ELR (cell line): ENCODE data around the gene PYGB.

Source experiments
- DNase-seq: peaks from one replicate; pipeline ENCODE4 v3.0.0-alpha.2; 2015; ENCODE audit warnings: low read depth

Gene PYGB

GRCh38 chr20:25247956-25248785 lies at the start of gene PYGB:
TSS of gene PYGB (plus strand) at chr20:25248085. CDS start at chr20:25248179, 94 bp downstream.
- DNase-seq, result peak; percentile 86

DNA sequence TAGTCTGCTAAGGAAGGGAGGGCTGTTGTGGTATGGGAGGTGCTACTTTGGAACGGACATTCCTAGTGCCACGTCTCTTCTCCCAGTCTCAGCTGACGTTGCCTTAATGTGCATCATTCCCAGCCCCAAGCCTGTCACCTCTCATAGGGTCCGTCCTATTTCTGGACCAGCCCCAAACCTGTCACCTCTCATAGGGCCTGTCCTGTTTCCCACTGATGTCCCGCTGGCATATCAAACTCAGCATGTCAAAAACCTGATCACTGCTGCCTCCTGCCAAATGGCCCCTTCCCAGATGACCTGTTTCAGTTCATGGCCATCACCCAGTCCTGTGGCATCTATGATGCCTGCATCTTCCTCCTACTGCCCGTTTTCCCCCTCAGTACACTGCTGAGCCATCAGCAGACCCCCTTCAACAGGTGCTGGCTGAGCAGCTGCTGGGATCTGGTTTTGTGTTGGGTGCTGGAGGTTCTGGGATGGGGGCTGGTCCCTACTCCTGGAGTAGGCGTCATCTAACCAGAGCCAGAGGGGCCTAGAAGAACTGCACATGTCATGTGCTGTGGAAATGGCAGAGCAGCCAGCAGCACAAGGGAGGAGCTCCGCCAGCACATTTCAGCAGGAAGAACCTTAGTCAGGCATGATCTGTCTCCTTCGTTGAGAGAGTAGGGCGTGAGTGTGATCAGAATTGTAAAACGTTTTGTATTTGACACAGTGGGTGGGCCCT lies 49.1 kb upstream of the PYGB start:
- no peak for DNase-seq

DNA sequence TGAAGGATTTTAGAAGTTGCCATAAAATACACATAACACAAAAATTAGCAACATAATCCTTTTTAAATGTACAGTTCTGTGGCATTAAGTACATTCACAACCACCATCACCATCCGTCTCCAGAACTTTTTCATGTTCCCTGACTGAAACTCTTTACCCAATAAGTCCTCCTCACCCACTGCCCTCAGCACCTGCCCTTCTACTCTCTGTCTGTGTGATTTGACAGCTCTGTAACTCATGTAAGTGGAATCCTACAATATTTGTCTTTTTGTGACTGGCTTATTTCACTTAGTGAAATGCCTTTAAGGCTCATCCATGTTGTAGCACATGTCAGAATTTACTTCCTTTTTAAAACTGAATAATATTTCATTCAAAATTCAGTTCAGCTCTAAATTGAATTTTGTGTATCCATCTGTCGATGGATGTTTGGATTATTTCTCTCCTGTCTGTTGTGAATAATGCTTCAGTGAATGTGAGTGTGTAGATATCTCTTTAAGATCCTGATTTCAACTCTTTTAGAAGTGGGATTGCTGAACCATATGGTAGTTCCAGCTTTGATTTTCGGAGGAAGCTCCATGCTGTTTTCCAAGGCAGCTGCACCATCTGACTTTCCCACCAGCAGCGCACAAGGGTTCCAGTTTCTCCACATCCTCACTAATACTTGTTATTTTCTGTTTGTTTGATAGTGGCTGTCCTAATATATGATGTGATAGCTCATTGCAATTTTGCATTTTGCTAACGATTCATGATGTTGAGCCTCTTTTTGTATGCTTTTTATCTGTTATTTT lies 48.2 kb upstream of the PYGB start:
- no peak for DNase-seq

GRCh38 chr20:25203089-25203488 lies 44.8 kb upstream of the PYGB start:
- DNase-seq, result no peak

DNA sequence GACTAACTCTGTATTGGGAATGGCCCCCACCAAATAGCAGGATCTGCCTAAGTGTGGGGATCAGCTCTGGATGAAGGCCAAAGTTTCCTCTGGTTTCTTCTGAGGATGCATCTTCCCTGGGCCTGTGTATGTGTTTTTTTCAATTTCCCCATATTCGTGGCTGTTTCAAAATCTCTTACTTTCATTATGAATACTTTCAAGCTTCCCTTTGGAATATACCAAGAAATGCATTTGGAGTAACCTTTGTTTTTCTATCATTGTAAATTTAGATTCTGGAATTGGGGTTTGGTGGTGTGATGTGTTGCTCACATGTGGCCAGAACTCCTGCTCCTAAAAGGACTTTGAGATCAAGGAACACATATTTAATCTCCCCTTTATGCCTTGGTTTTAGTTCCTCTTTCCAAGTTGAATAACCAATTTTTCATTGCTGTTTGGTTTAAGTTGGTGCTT lies 44.0 kb upstream of the PYGB start:
- no peak for DNase-seq

- DNase-seq, result no peak
Observed at GRCh38 chr20:25204550-25205276, 43.2 kb upstream of the PYGB start.

DNA sequence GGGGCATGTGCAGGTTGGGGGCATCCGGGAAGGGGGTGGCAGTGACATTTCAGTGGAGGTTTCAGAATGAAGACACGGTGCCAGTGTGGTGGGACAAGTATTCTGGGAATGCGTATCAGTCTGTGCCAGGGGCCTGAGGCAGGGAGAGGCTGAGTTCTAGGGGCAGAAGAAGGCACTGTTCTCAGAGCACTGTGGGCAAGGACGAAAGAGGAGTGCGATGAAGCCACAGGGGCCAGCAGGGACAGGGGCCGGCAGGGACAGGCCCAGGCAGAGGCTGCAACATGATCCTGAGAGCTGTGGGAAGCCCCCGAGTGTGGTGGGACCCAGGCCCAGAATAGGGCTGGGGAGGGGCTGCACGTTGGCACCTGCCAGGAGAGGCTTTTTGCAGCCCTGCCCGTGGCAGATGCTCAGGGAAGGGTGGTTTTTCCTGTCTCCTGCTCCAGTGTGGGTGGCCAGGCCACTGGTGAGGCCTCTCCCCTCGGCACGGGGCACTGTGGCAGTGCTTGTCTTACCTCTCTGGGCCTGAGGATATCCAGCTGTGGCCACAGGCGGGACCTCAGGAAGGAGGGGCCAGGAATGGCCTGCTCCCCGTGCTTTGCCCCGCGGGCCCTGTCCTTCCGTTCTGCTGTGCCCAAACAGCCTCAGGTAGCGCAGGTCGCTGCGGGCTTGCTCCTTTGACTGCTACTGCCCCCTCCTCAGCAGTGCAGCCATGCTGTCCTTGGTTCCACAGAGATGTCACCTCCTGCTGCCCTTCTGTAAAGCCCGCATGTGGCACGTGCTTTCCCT lies 42.4 kb upstream of the PYGB start:
- no peak for DNase-seq

- no peak for DNase-seq
Observed at GRCh38 chr20:25206063-25206403, 41.9 kb upstream of the PYGB start.

- DNase-seq, result no peak
Observed at GRCh38 chr20:25206548-25206947, 41.3 kb upstream of the PYGB start.

GRCh38 chr20:25207149-25207959 lies 40.5 kb upstream of the PYGB start:
- DNase-seq, result no peak

DNA sequence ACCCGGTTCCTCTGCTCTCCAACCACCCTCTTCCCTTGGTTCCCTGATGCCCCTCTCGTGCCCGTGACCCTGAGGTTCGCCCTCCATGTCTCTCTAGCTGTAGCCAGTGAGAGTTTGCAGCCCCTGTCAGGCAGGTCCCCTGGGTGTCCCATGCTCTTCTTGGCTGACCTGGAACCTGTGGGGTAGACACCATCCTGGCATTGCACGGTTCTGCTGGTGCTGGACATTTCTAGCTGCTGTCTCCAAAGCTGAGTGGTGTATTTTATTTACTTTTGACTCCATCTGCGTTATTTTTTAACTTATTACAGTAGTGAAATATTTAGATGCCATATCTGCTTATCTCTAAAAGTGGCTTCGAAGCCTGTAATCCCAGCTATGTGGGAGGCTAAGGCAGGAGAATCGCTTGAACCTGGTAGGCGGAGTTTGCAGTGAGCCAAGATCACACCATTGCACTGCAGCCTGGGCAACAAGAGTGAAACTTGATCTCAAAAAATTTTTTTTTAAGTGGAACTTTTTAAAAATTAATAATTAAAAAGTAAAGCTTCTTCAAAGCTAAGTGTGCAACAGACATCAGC lies 39.8 kb upstream of the PYGB start:
- DNase-seq, result no peak

GRCh38 chr20:25209400-25209799 lies 38.5 kb upstream of the PYGB start:
- DNase-seq, result no peak

DNA sequence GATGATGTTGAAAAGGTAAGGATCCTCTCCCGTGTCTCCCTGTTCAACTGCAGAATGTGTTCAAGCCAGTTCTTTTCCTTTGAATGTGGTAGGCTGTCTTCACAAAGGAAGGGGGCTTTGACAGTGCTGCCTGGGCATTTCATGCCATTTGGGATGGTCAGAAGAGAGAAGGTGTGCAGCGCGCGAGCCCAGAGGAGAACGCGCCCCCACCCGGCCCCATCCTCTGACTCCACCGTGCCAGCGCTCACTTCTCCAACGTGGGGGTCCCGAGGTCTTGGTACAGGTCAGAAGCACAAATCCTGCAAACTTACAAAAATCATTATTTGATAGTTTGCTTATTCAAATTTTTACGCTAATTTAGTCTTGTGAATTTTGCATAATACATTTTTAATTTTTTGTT lies 38.0 kb upstream of the PYGB start:
- DNase-seq, result no peak

DNA sequence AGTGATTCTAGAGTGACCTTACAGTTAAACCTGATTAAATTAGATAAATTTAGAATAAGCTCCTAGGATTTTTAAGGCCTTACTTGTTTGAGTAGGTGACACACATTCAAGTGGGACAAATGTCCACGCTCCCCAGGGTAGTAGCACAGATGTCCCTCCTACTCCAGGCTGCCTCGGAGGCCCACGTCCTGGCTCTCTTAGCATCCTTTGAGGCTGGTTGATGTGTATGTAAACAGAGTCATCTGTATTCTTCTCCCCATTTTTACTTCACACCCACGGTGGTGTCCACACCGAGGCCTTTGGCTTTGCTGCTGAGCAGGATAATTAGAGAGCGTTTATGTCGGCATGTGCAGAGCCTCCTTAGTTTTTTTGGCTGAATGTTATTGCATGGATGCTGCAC lies 36.6 kb upstream of the PYGB start:
- DNase-seq, result no peak

DNA sequence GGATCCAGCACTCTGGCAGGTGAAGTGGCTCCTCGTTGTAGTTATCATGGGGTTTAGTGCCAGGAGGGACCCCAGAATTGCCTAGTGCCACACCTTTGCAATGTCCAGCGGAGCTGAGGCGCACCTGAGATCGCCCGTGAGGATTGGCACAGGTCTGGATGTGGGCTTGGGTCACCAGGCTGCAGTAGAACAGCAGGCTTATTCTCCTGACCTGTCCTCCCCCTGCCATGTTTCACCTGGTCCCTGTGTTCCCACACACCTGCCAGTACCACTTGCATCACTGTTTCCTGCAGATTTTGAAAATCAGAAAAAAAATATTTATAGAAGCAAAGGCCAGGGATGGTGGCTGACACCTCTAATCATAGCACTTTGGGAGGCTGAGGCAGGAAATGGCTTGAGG lies 35.6 kb upstream of the PYGB start:
- DNase-seq, result no peak

DNA sequence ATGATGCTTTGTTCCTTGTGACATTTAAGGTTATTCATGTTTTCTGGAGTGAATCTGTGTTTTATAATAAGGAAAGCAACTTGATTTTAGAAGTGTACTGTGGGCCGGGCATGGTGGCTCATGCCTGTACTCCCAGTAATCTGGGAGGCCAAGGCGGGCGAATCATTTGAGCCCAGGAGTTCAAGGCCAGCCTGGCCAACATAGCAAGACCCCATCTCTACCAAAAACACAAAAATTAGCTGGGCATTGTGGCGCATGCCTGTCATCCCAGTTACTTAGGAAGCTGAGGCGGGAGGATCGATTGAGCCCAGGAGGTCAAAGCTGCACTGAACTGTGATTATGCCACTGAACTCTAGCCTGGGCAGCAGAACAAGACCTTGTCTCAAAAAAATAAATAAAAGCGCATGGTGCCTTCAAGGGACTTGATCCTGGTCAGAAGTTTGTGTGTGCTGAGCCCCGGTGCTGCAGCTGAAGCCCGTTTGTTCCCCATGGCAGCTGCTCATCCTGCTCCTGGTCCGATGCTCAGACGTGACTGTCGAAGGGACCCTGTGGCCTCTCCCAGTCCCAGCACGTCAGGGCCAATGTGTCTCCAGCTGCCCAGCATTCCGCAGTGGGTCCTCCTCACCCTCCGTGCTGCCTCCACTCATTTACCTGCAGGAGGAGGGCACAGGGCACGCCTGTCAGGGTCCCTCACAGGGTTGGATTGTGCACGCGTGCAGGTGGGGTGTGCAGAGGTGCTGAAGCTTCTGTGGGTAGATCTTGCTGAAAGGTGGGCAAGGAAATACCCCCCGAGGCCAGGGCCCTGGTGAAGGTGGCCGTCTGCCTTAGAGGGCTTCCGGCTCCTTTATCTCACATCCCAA lies 34.1 kb upstream of the PYGB start:
- no peak for DNase-seq

DNA sequence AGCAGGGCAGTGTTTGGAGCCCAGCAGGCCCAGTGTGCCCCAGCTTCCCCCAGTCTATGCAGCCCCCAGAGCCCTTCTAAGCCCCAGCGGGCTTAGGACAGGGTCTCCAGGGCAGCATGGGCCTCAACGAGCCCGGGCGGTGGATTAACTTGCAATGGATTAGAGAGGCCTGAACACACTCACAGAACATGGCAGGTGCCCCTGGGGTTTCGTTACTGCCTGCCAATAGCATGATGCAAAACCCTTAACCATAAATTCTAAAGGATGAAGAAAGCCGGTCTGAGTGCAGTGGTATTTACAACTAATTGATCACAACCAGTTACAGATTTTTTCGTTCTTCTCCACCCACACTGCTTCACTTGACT lies 33.5 kb upstream of the PYGB start:
- DNase-seq, result no peak

GRCh38 chr20:25214819-25215218 lies 33.1 kb upstream of the PYGB start:
- DNase-seq, result no peak

DNA sequence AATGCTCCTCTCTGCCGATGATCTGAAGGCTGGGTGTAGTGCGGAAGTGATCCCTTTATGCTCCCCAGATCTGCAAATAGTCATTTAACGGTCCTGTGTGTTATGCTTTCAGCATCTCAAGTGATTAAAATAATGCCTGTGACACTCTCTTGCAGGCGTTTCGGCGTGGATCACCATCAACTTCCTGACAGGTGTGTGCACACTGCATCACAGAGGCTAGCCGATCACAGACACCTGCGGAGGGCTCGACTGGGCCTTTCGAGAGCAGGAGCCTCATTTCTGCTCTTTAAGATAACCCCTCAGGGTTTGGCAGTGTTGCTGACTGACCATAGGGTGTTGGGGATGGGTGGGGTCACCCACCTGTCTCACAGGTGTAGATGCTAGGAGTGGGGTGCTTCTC lies 32.4 kb upstream of the PYGB start:
- DNase-seq, result no peak
